PC-9 (cell line): ENCODE measurements around the gene FJX1. TPM values are rescaled to one million over a fixed set of nuclear protein-coding genes. Genes with fewer than 3 reads are reported as not detected.

Experiments used
- BruUV-seq: library from RNA; stranded (reverse); fragments of 400-500 nt; replicated peaks from 2 replicates; lab custom pipeline; 2021; lab: Mats Ljungman, UMichigan
- CTCF ChIA-PET: fragments of 300-600 bp; sonication (Branson Sonifier 250); formaldehyde crosslinking; loops from one replicate; lab custom pipeline; 2022; ENCODE audit warnings: antibody characterized with exemption; lab: Charles Lee
- POLR2A ChIA-PET: fragments of 300-600 bp; sonication (Branson Sonifier 250); formaldehyde crosslinking; loops from one replicate; lab custom pipeline; 2022; ENCODE audit warnings: antibody characterized with exemption; ENCODE audit not compliant: unreplicated experiment; lab: Charles Lee
- DNase-seq, 2 experiments: peaks; one replicate each; pipeline versions ENCODE4 v3.0.0 to v3.0.0-alpha.2; 2015 to 2022; ENCODE audit warnings: mixed read lengths in 1 of 2
- H2AFZ ChIP-seq: fragments of 200-600 bp; sonication (generic); 2 replicates; pipeline ENCODE4 v1.8.1; 2017; ENCODE audit warnings: antibody characterized with exemption
- H3F3A ChIP-seq: fragments of 200-600 bp; sonication (generic); 2 replicates; pipeline ENCODE4 v1.8.1; 2017; ENCODE audit warnings: antibody characterized with exemption, mild to moderate bottlenecking, low read depth; ENCODE audit not compliant: insufficient read depth
- H3K27ac ChIP-seq: fragments of 200-600 bp; sonication (generic); 2 replicates; pipeline ENCODE4 v1.6.1; 2016; ENCODE audit warnings: mixed run types
- H3K27me3 ChIP-seq: fragments of 200-600 bp; sonication (generic); 2 replicates; pipeline ENCODE4 v1.6.1; 2016; ENCODE audit warnings: low read depth, mixed run types; ENCODE audit not compliant: insufficient read depth
- H3K36me3 ChIP-seq: fragments of 200-600 bp; sonication (generic); 2 replicates; pipeline ENCODE4 v1.6.1; 2016; ENCODE audit warnings: low read depth, mixed run types
- H3K4me1 ChIP-seq: fragments of 200-600 bp; sonication (generic); replicated peaks from 2 replicates; pipeline ENCODE4 v1.6.1; 2016; ENCODE audit warnings: mixed run types; ENCODE audit not compliant: insufficient read depth
- H3K4me2 ChIP-seq: fragments of 200-600 bp; sonication (generic); 2 replicates; pipeline ENCODE4 v1.6.1; 2017; ENCODE audit warnings: mixed run types
- H3K4me3 ChIP-seq: fragments of 200-600 bp; sonication (generic); 2 replicates; pipeline ENCODE4 v1.6.1; 2016; ENCODE audit warnings: mixed run types
- H3K79me2 ChIP-seq: fragments of 200-600 bp; sonication (generic); 2 replicates; pipeline ENCODE4 v1.6.1; 2017; ENCODE audit warnings: low read depth, mixed run types
- H3K9me2 ChIP-seq: fragments of 200-600 bp; sonication (generic); 2 replicates; pipeline ENCODE4 v1.8.1; 2017; ENCODE audit warnings: mild to moderate bottlenecking; ENCODE audit not compliant: insufficient read depth
- H3K9me3 ChIP-seq: fragments of 200-600 bp; sonication (generic); 2 replicates; pipeline ENCODE4 v1.8.1; 2016; ENCODE audit warnings: low read depth; ENCODE audit not compliant: insufficient read depth
- H4K20me1 ChIP-seq: fragments of 200-600 bp; sonication (generic); 2 replicates; pipeline ENCODE4 v1.8.1; 2017; ENCODE audit not compliant: insufficient read depth
- EZH2 ChIP-seq: fragments of 200-600 bp; sonication (generic); IDR thresholded peaks from 2 replicates; pipeline ENCODE4 v1.8.0; 2017; ENCODE audit warnings: antibody characterized with exemption, low read depth
- intact Hi-C: fragments of 100-400 bp; cut with micrococcal nuclease; formaldehyde crosslinking; loops from one replicate; pipeline ENCODE4 v1.10.0; 2022; ENCODE audit not compliant: unreplicated experiment
- total RNA-seq: library from RNA; stranded (reverse); gene quantifications from 2 replicates; pipeline ENCODE4 v1.2.3, GENCODE V29; 2021
- TF ChIP-seq, protein P1 (sequence below): fragments of 200-600 bp; sonication (generic); conservative IDR thresholded peaks from 2 replicates; pipeline ENCODE4 v1.6.1; 2017; ENCODE audit warnings: mixed run types, antibody characterized with exemption, mild to moderate bottlenecking, moderate library complexity

The FJX1 gene
- total RNA-seq, 1 experiment from 2014 or later, result 14.8 TPM

GRCh38 chr11:35619855-35620640 is 1.8 kb downstream of the FJX1 start:
- Histone ChIP-seq H2AFZ (peak overlapping the region; percentile 81), H3K4me1 (peaks cover 43% of the 10 kb centered on the region), H3K79me2 (peaks cover 28% of the 10 kb centered on the region), H3K27me3 (no peaks in the 10 kb centered on the region), H3F3A (peaks cover 14% of the 10 kb centered on the region), H3K27ac (0 out of 2 replicates have a peak overlapping the region, but pooled peaks have one; percentile 3), H3K9me2 (no peaks in the 10 kb centered on the region), H4K20me1 (no peaks in the 10 kb centered on the region), H3K36me3 (no peaks in the 10 kb centered on the region), H3K9me3 (no peaks in the 10 kb centered on the region), H3K4me2 (peak overlapping the region; percentile 99), H3K4me3 (peak overlapping the region; percentile 66)
- DNase-seq, result peak; percentile 43 to 70
- intact Hi-C loops, result loop anchor here (5.0 to 10.0 kb wide), 7 partner anchors 272 to 872 kb away; partner anchors contain the start of genes APIP, LDLRAD3 and PDHX
- CTCF ChIA-PET, result interaction anchor here (0.9 to 1.5 kb wide), 2 partner anchors 10 to 202 kb away, joined by 3 to 5 read pairs; no protein-coding TSS in a partner anchor
- POLR2A ChIA-PET, result no interaction called here
- BruUV-seq, result TSS peak; percentile 72
- no peak for TF ChIP-seq EZH2
- TF ChIP-seq, protein P1, sequence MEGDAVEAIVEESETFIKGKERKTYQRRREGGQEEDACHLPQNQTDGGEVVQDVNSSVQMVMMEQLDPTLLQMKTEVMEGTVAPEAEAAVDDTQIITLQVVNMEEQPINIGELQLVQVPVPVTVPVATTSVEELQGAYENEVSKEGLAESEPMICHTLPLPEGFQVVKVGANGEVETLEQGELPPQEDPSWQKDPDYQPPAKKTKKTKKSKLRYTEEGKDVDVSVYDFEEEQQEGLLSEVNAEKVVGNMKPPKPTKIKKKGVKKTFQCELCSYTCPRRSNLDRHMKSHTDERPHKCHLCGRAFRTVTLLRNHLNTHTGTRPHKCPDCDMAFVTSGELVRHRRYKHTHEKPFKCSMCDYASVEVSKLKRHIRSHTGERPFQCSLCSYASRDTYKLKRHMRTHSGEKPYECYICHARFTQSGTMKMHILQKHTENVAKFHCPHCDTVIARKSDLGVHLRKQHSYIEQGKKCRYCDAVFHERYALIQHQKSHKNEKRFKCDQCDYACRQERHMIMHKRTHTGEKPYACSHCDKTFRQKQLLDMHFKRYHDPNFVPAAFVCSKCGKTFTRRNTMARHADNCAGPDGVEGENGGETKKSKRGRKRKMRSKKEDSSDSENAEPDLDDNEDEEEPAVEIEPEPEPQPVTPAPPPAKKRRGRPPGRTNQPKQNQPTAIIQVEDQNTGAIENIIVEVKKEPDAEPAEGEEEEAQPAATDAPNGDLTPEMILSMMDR, result no peak

GRCh38 chr11:35620795-35621194 is 2.5 kb downstream of the FJX1 start:
- DNase-seq, result no peak
- Histone ChIP-seq H3K4me2 (peak overlapping the region; percentile 99), H3K79me2 (peaks cover 28% of the 10 kb centered on the region), H3K27me3 (no peaks in the 10 kb centered on the region), H3F3A (peaks cover 10% of the 10 kb centered on the region), H3K9me3 (no peaks in the 10 kb centered on the region), H3K36me3 (no peaks in the 10 kb centered on the region), H3K9me2 (no peaks in the 10 kb centered on the region), H2AFZ (no peak overlapping the region), H4K20me1 (no peaks in the 10 kb centered on the region), H3K4me1 (peaks cover 35% of the 10 kb centered on the region), H3K27ac (no peak overlapping the region), H3K4me3 (peak overlapping the region; percentile 66)
- POLR2A ChIA-PET, result no interaction called here
- no TSS peak for BruUV-seq
- CTCF ChIA-PET, result interaction anchor here (1.2 to 1.5 kb wide), 2 partner anchors 201 kb away, joined by 5 read pairs; no protein-coding TSS in a partner anchor
- intact Hi-C loops, result no loop called here
- TF ChIP-seq, protein P1, result no peak
- no peak for TF ChIP-seq EZH2

GRCh38 chr11:35621620-35622019 is 3.4 kb downstream of the FJX1 start:
- Histone ChIP-seq H3K36me3 (no peaks in the 10 kb centered on the region), H3K9me3 (no peaks in the 10 kb centered on the region), H3K79me2 (peaks cover 28% of the 10 kb centered on the region), H3F3A (peaks cover 7% of the 10 kb centered on the region), H3K4me3 (peak overlapping the region; percentile 22; the same call in 1 of the 2 replicates), H3K27ac (peak overlapping the region; percentile 15), H3K4me2 (peak overlapping the region; percentile 99), H3K4me1 (peaks cover 32% of the 10 kb centered on the region), H3K27me3 (no peaks in the 10 kb centered on the region), H2AFZ (no peak overlapping the region), H3K9me2 (no peaks in the 10 kb centered on the region), H4K20me1 (no peaks in the 10 kb centered on the region)
- ChIA-PET CTCF (interaction anchor here (1.2 kb wide), 1 partner anchor 200 kb away, joined by 5 read pairs; no protein-coding TSS in a partner anchor), POLR2A (no interaction called here)
- TF ChIP-seq EZH2, result no peak
- TF ChIP-seq, protein P1, result no peak
- no TSS peak for BruUV-seq
- intact Hi-C loops, result loop anchor here (1.0 kb wide), 2 partner anchors 9 to 41 kb away; partner anchors contain the start of gene TRIM44
- no peak for DNase-seq
